ENCODE data around the gene CLHC1. TPM values are rescaled to one million over a fixed set of nuclear protein-coding genes. Genes with fewer than 3 reads are reported as not detected.
"Not testable (repeated sequence)": the region's sequence is repeated elsewhere in the genome, so short reads cannot be mapped to it uniquely, and the experiment has no call there.

CLHC1 gene
- 116 TPM for total RNA-seq (ENCODE audit: insufficient read depth, low replicate concordance)

GRCh38 chr2:55232084-55232862 lies at the start of gene CLHC1, which contains the start of gene RPS27A:
CLHC1 (minus strand) TSS chr2:55232293; CDS start chr2:55222411, 9,882 bp downstream.
RPS27A (plus strand) TSS chr2:55232688; CDS start chr2:55232825, 137 bp downstream.
- peak; percentile 98 for DNase-seq (ENCODE audit: low spot score)

DNA sequence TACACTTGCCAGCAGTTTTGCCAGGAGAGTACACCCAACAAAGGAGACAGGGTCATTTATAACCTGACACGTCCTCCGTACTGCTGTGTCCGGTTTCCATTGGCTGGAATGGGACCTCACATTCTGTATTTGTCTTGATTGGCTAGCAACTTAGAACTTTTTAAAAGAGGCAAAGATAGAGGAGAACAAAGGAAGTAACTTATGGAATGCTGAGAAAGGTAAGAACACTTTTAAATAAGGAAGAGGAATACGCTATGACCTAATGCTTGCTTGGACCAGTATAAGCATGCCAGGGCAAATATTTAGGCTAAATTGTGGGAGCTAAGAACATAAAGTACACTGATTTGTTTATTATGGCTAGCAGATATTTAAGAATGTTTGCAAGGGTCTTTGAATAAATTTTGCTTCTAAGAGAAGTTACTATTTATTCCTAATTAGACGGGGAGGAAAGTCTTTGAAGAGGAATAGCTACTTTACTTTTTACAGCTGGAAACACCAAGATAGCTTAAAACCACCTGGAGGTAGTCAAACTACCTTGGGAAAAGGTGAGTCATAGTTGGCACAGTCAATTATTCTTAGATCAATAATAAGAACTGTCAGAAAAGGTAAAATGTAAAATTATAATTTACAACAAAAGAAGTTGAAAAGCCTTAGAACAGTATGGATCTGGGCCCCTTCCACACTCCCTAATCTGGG lies 48.9 kb upstream of the CLHC1 start:
- DNase-seq (ENCODE audit: low spot score): not testable (repeated sequence)

GRCh38 chr2:55279859-55280424 lies 47.8 kb upstream of the CLHC1 start:
- not testable (repeated sequence) for DNase-seq (ENCODE audit: low spot score)

DNA sequence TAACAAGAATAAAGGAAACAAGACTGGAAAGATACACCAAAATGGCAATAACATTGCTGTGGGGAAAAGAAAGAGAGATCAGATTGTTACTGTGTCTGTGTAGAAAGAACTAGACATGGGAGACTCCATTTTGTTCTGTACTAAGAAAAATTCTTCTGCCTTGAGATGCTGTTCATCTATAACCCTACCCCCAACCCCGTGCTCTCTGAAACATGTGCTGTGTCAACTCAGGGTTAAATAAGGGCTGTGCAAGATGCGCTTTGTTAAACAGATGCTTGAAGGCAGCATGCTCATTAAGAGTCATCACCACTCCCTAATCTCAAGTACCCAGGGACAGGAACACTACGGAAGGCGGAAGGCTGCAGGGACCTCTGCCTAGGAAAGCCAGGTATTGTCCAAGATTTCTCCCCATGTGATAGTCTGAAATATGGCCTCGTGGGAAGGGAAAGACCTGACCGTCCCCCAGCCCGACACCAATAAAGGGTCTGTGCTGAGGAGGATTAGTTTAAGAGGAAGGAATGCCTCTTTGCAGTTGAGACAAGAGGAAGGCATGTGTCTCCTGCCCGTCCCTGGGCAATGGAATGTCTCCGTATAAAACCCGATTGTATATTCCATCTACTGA lies 47.2 kb upstream of the CLHC1 start:
- not testable (repeated sequence) for DNase-seq (ENCODE audit: low spot score)

GRCh38 chr2:55277310-55277709 lies 45.2 kb upstream of the CLHC1 start:
- no peak for DNase-seq (ENCODE audit: low spot score)

DNA sequence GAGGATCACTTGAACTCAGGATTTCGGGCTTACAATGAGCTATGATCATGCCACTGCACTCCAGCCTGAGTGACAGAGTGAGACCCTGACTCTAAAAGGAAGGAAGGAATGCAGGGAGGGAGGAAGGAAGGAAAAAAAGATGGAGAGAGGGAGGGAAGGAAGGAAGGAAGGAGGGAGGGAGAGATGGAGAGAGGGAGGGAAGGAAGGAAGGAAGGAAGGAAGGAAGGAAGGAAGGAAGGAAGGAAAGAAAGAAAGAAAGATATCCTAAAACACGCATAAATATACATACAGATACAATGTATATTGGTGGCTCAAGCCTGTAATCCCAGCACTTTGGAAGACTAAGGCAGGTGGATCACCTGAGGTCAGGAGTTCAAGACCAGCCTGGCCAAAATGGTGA lies 42.3 kb upstream of the CLHC1 start:
- not testable (repeated sequence) for DNase-seq (ENCODE audit: low spot score)

DNA sequence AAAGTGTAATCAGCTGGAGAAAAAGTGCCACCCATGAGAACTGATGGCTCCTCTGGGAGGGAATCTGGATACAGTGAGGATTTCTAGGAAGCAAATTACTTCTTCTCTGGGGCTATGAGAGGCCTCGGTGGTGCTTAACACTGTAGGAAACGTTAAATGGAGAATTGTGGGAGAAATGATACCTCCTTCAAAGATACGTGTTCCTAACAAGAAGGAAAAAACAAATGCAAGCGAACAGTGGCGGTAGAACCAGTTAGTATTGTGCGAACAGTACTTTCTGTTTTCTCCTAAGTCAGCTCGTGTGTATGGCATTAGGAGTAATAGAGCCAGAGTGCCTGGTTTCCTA lies 37.5 kb upstream of the CLHC1 start:
- peak; percentile 18 for DNase-seq (ENCODE audit: low spot score)

DNA sequence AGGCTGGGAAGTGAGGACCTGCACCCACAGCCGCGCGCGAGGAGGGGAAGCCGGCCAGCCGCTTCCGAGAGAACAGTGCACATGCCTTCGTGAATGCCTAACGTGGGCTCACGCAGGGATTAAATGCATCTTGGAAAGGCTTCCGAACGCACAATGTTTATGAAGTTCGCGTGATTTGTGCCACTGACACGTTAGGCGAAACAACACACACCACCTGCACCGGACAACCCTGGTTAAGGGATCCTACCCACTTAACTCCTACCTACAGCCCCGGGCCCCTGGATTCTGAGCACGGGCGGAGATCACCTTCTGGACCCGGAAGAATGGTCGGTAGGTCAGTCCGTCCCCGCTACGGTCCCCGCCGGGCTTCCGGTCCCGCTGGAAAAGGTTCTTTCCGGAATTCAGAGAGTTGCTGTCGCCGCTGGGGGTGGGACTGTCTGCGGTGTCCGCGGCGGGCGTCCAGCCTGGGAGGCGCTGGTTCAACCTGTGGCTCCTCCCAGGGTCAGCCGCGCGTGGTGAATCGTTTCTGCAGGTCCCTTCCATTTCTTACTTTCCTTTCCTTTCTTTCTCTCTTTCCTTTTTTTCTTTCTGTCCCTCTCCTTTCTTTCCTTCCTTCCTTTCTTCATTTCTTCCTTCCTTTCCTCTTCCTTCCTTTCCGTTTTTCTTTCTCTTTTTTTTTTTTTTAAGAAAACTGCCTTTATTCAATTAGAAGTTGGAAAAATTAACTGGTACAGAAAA lies 37.0 kb upstream of the CLHC1 start, which contains the start of gene MTIF2:
Gene MTIF2 (minus strand): TSS at position 325 of the 738 bp plus-strand sequence. CDS start 5,373 bp downstream, outside the sequence.
- DNase-seq (ENCODE audit: low spot score): peak; percentile 94

- peak; percentile 11 for DNase-seq (ENCODE audit: low spot score)
Measured at GRCh38 chr2:55268288-55268906, 36.3 kb upstream of the CLHC1 start.

DNA sequence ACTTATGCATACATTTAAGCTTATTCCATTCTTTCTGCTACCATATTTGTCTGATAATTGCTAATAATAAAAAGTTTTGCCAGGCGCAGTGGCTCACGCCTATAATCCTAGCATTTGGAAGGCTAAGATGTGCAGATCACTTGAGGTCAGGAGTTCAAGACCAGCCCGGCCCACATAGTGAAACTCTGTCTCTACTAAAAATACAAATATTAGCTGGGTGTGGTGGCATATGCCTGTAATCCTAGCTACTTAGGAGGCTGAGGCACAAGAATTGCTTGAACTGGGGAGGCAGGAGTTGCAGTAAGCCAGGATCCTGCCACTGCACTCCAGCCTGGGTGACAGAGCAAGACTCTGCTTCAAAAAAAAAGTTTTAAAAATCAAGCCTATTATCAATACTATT lies 27.5 kb upstream of the CLHC1 start:
- peak; percentile 20 for DNase-seq (ENCODE audit: low spot score)

- no peak for DNase-seq (ENCODE audit: low spot score)
Measured at GRCh38 chr2:55252832-55253231, 20.7 kb upstream of the CLHC1 start.

GRCh38 chr2:55247025-55247424 lies 14.9 kb upstream of the CLHC1 start:
- no peak for DNase-seq (ENCODE audit: low spot score)

DNA sequence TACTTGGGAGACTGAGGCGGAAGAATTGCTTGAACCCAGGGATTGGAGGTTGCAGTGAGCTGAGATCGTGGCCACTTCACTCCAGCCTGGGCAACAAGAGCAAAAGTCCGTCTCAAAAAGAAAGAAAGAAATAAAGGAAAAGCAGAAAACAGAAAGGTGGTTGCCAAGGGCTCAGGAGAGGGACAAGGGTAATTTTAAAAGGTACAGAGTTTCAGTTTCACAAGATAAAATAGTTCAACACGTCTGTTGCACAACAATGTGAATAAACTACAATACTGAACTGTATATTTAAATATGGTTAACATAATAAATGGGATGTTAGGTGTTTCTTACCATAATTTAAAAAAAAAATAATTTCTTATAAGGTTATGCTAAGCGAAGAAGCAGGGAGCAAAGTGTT lies 13.3 kb upstream of the CLHC1 start:
- no peak for DNase-seq (ENCODE audit: low spot score)

DNA sequence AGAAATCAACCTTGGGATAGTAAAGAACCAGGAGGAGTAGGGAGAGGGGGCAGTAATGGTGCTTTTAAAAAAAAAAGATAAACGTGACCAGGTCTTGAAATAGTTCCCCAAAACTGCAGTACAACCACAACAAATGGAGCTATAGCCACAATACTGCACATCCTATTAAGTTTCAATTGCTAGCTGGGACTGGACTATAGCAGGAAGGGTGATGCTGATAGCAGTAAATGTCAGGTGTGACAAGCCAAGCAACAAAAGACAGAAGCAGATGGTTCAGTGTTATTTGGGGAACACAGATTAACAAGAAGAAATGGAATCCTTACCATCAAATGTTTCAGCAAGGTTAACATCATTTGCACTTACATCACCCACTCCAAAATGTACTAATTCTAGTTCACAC lies 10.5 kb upstream of the CLHC1 start:
- no peak for DNase-seq (ENCODE audit: low spot score)

- not testable (repeated sequence) for DNase-seq (ENCODE audit: low spot score)
Measured at GRCh38 chr2:55241582-55241981, 9.5 kb upstream of the CLHC1 start.

DNA sequence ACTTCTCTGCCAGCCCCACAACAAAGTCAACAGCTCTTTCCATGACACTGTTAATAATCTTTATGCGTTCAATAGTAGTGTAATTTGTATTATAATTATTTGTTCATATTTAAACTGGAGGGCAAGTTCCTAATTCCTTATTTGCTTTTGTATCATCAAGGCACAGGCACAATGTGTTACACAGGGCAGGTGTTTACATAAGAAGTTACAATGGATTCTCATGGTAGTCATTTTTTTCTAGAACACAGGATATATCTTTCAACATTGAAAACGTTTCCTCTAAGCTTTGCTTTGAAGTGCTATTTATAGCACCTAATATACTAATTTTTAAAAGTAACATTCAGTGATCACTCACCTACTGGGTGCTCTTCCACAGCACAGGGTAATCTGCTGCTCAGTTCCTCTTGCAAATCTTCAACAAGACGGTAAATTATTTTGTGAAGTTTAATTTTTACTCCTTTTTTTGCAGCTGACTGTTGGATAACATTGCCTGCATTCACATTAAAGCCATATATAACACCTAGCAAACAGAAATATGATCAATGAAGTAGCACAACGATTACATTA lies 7.6 kb upstream of the CLHC1 start:
- no peak for DNase-seq (ENCODE audit: low spot score)

DNA sequence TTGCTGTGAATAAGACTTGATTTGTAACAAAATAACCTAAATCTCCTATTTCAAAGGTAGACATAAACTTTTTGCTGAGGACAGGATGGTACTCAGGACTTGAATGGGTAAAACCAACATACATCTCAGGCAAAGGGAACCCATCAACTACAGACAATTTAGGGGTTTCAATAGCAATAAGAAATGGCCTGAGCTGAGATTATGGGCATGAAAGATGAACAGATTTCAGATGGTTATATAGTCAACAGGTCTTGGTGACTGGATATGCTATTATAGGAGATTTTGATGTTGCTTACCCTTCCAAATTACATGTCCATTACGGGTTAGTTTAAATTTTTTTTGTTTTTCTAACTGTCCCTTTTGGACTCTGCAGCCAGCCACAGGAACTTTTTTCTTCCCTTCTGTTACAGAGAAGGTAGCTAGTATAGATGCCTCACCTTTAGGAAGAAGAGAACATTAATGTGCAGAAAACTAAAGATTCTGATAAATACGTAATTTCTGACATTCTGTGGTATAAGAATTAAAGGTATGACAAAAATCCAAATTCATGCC lies 5.0 kb upstream of the CLHC1 start:
- DNase-seq (ENCODE audit: low spot score): no peak

GRCh38 chr2:55235724-55236538 lies 3.8 kb upstream of the CLHC1 start:
- no peak for DNase-seq (ENCODE audit: low spot score)

DNA sequence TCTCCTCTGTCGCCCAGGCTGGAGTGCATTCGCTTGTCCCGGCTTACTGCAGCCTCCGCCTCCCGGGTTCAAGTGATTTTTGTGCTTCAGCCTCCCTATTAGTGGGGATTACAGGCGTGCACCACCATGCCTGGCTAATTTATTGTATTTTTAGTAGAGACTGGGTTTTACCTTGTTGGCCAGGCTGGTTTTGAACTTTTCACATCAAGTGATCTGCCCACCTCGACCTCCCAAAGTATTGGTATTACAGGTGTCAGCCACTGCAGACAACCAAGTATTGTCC lies 1.5 kb upstream of the CLHC1 start:
- DNase-seq (ENCODE audit: low spot score): no peak
